Upper lobe of left lung (tissue), 6 donors: ENCODE data around the gene OR8D2. TPM values are rescaled to one million over a fixed set of nuclear protein-coding genes. Genes with fewer than 3 reads are reported as not detected.

Source experiments
- ATAC-seq, 2 donors: fragments of 200-7000 bp; cut with Tn5 transposase; one replicate each; pipeline ENCODE4 v1.9.1; 2022; ENCODE audit warnings: mild to moderate bottlenecking in 2 of 2, moderate library complexity in 2 of 2; ENCODE audit not compliant: low FRiP score in 2 of 2
- DNase-seq, 2 donors: peaks; one replicate each; pipeline ENCODE4 v3.0.0-alpha.2; 2019 to 2020
- H3K27ac ChIP-seq, 4 donors: fragments of 200-600 bp; sonication (generic); one replicate each; pipeline ENCODE4 v1.5.1; 2016 to 2019
- H3K27me3 ChIP-seq, 4 donors: fragments of 200-600 bp; sonication (generic); one replicate each; pipeline ENCODE4 v1.5.1; 2017 to 2019
- H3K36me3 ChIP-seq, 4 donors: fragments of 200-600 bp; sonication (generic); one replicate each; pipeline ENCODE4 v1.5.1; 2016 to 2019
- H3K4me1 ChIP-seq, 4 donors: fragments of 200-600 bp; sonication (generic); one replicate each; pipeline ENCODE4 v1.5.1; 2018 to 2019
- H3K4me3 ChIP-seq, 4 donors: fragments of 200-600 bp; sonication (generic); one replicate each; pipeline ENCODE4 v1.5.1; 2017 to 2019; ENCODE audit warnings: mild to moderate bottlenecking in 2 of 4, moderate library complexity in 1 of 4
- H3K9me3 ChIP-seq, 4 donors: fragments of 200-600 bp; sonication (generic); one replicate each; pipeline ENCODE4 v1.5.1; 2018 to 2019
- CTCF ChIP-seq, 6 experiments: fragments of 450-650 bp in 4 of 6; fragments of 200-600 bp in 2 of 6; sonication (generic) in 2 of 6; IDR thresholded peaks; one replicate each; pipeline ENCODE4 v1.5.1; 2016 to 2019; ENCODE audit warnings: antibody characterized with exemption in 6 of 6
- EP300 ChIP-seq, 4 donors: sonication (generic); formaldehyde crosslinking; IDR thresholded peaks; one replicate each; pipeline ENCODE4 v1.5.1; 2017; ENCODE audit warnings: antibody characterized with exemption in 4 of 4, control low read depth in 2 of 4
- POLR2A ChIP-seq, 4 donors: fragments of 450-650 bp; IDR thresholded peaks; one replicate each; pipeline ENCODE4 v1.5.1; 2016 to 2017; ENCODE audit warnings: antibody characterized with exemption in 4 of 4, mild to moderate bottlenecking in 2 of 4
- POLR2AphosphoS5 ChIP-seq, 2 donors: sonication (generic); formaldehyde crosslinking; IDR thresholded peaks; one replicate each; pipeline ENCODE4 v1.5.1; 2017; ENCODE audit warnings: antibody characterized with exemption in 2 of 2
- WGBS, 2 donors: methylation state at CpG; one replicate each; pipeline ENCODE4 v1.1.5; 2017 to 2018; 5-methylcytosine and 5-hydroxymethylcytosine counted together
- total RNA-seq, 6 donors: library from RNA; depleted of rRNA in 4 of 6; stranded (reverse); fragments of >200 nt in 4 of 6; gene quantifications; one replicate each; pipeline versions ENCODE4 v1.1.0 to v1.2.1, GENCODE V29; 2016 to 2021
- donor health status: DM: no; HTN: no; CAD: no; lungs with moderate emphysema.
- donor health status: DM: no; HTN: yes; CAD: no; lungs with severe emphysema.

OR8D2 gene
- total RNA-seq, 6 donors from 2014 or later = not detected

- TF ChIP-seq EP300 (IDR thresholded peaks at IDR 0.05) (no peak), POLR2AphosphoS5 (IDR thresholded peaks at IDR 0.05) (no peak), POLR2A (IDR thresholded peaks at IDR 0.05) (no peak), CTCF (IDR thresholded peaks at IDR 0.05) (no peak)
- H3K27me3 ChIP-seq = no peaks in the 10 kb centered on the region
- DNase-seq (no peak), ATAC-seq (no peak)
- H3K27ac ChIP-seq = no peak overlapping the region
- no peaks in the 10 kb centered on the region for H3K36me3 ChIP-seq
- no peaks in the 10 kb centered on the region for H3K4me1 ChIP-seq
- H3K9me3 ChIP-seq = no peaks in the 10 kb centered on the region
- no peak overlapping the region for H3K4me3 ChIP-seq
These were observed 9.3 kb downstream of the OR8D2 start for GRCh38 chr11:124310721-124311120.

GRCh38 chr11:124307093-124307492 is 12.9 kb downstream of the OR8D2 start:
- no peak overlapping the region for H3K27ac ChIP-seq
- no peak for ATAC-seq
- H3K4me3 ChIP-seq = no peak overlapping the region
- H3K4me1 ChIP-seq = no peaks in the 10 kb centered on the region
- H3K9me3 ChIP-seq = no peaks in the 10 kb centered on the region
- TF ChIP-seq CTCF (IDR thresholded peaks at IDR 0.05) (no peak), POLR2AphosphoS5 (IDR thresholded peaks at IDR 0.05) (no peak), EP300 (IDR thresholded peaks at IDR 0.05) (no peak)
- DNase-seq = no peak
- no peaks in the 10 kb centered on the region for H3K27me3 ChIP-seq
- no peaks in the 10 kb centered on the region for H3K36me3 ChIP-seq

GRCh38 chr11:124302347-124303125 is 17.5 kb downstream of the OR8D2 start:
- Histone ChIP-seq H3K27me3 (no peaks in the 10 kb centered on the region), H3K9me3 (no peaks in the 10 kb centered on the region), H3K4me3 (no peak overlapping the region), H3K36me3 (no peaks in the 10 kb centered on the region), H3K27ac (no peak overlapping the region), H3K4me1 (no peaks in the 10 kb centered on the region)
- WGBS, 2 donors = 51 to 57% methylated on average over 3 of the region's 3 CpGs
- DNase-seq (no peak), ATAC-seq (no peak)
- TF ChIP-seq POLR2AphosphoS5 (IDR thresholded peaks at IDR 0.05) (no peak), POLR2A (IDR thresholded peaks at IDR 0.05) (no peak), EP300 (IDR thresholded peaks at IDR 0.05) (no peak), CTCF (IDR thresholded peaks at IDR 0.05) (no peak)

GRCh38 chr11:124301548-124301947 is 18.4 kb downstream of the OR8D2 start:
- Histone ChIP-seq H3K4me1 (no peaks in the 10 kb centered on the region), H3K27me3 (no peaks in the 10 kb centered on the region), H3K4me3 (no peak overlapping the region), H3K9me3 (no peaks in the 10 kb centered on the region), H3K27ac (no peak overlapping the region), H3K36me3 (no peaks in the 10 kb centered on the region)
- DNase-seq = no peak
- ATAC-seq = peak in 1 of 2 donors; percentile 61
- TF ChIP-seq POLR2A (IDR thresholded peaks at IDR 0.05) = no peak
- no peak for TF ChIP-seq EP300 (IDR thresholded peaks at IDR 0.05)
- no peak for TF ChIP-seq POLR2AphosphoS5 (IDR thresholded peaks at IDR 0.05)
- TF ChIP-seq CTCF (IDR thresholded peaks at IDR 0.05) = no peak
- WGBS, 2 donors = 71 to 76% methylated on average over 3 of the region's 3 CpGs

- no peak overlapping the region for H3K27ac ChIP-seq
- no peak for TF ChIP-seq EP300 (IDR thresholded peaks at IDR 0.05)
- no peak for TF ChIP-seq CTCF (IDR thresholded peaks at IDR 0.05)
- no peak for TF ChIP-seq POLR2AphosphoS5 (IDR thresholded peaks at IDR 0.05)
- TF ChIP-seq POLR2A (IDR thresholded peaks at IDR 0.05) = no peak
- ATAC-seq = no peak
- no peak overlapping the region for H3K4me3 ChIP-seq
- no peak for DNase-seq
- no peaks in the 10 kb centered on the region for H3K36me3 ChIP-seq
- H3K27me3 ChIP-seq = no peaks in the 10 kb centered on the region
- no peaks in the 10 kb centered on the region for H3K4me1 ChIP-seq
- H3K9me3 ChIP-seq = no peaks in the 10 kb centered on the region
- WGBS, 2 donors = 82% methylated on average over 4 of the region's 4 CpGs
These were observed 22.1 kb downstream of the OR8D2 start for GRCh38 chr11:124297921-124298320.
